BJ (cell line): ENCODE results near the gene E2F1. TPM values are rescaled to one million over a fixed set of nuclear protein-coding genes. Genes with fewer than 3 reads are reported as not detected.

ENCODE experiments used
- CTCF ChIA-PET: fragments of 350-600 bp; formaldehyde crosslinking; extraction: SDS; loops from one replicate; lab custom pipeline; 2021; ENCODE audit warnings: antibody characterized with exemption, inconsistent platforms; lab: Yijun Ruan, JAX
- POLR2A ChIA-PET: fragments of 300-600 bp; sonication (Branson Sonifier 250); formaldehyde crosslinking; extraction: SDS; loops from one replicate; lab custom pipeline; 2021; ENCODE audit warnings: antibody characterized with exemption; lab: Charles Lee
- DNase-seq: peaks from one replicate; pipeline ENCODE4 v3.0.0-alpha.2; 2011; ENCODE audit warnings: low read depth
- H3K27me3 ChIP-seq: 2 replicates; pipeline ENCODE4 v1.6.0; 2011; ENCODE audit warnings: low read length; ENCODE audit not compliant: control insufficient read depth, insufficient read depth
- H3K36me3 ChIP-seq: 2 replicates; pipeline ENCODE4 v1.5.1; 2011; ENCODE audit warnings: low read length; ENCODE audit not compliant: control insufficient read depth, insufficient read depth
- H3K4me3 ChIP-seq: 2 replicates; pipeline ENCODE4 v1.5.1; 2011; ENCODE audit warnings: low read depth, mild to moderate bottlenecking, control low read depth, low read length
- polyA plus RNA-seq: library from polyadenylated mRNA; depleted of rRNA; stranded (reverse); fragments of >200 nt; gene quantifications from 2 replicates; pipeline ENCODE4 v1.2.3, GENCODE V29; 2011
- TF ChIP-seq, protein P1 (sequence below): IDR thresholded peaks from 2 replicates; pipeline ENCODE4 v1.5.1; 2011; ENCODE audit warnings: low read depth, mild to moderate bottlenecking, control low read depth, inconsistent platforms, low read length, moderate library complexity; ENCODE audit not compliant: insufficient read depth

Gene E2F1
- polyA plus RNA-seq, 1 experiment, result 7.5 TPM

DNA sequence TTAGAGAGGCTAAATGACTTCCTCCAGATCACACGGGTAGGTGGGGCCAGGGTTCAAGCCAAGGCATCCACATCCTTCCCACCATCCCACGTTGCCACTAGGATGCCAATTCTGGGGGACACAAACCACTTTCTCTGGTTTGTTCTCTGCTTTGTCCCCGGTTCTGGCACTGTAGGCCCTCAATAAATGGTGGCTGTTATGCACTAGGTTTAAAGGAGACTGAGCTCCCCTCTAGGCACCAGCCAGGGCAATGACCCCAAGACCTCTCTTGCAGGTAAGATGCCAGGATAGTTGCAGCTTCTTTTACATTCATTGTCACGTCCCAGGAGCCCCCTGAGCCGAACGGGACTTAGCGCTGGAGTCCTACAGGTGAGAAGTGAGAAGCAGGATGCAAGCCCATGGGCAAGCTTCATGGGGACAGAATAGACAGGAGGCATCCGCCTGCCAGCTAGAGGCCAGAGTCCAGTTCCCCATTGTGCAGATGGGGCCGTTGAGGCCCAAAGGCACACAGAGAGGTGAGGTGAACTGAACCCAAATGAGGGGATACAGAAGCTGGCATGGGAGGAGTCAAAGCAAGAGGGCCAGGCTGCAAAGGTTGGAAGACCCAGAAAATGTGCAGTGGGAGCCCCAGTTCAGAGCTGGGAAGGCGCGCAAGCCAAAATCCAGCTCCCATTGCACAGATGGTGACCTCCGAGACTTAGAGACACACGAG is 33.2 kb upstream of the E2F1 start:
- H3K4me3 ChIP-seq, result peak overlapping the region; percentile 78
- TF ChIP-seq, protein P1, sequence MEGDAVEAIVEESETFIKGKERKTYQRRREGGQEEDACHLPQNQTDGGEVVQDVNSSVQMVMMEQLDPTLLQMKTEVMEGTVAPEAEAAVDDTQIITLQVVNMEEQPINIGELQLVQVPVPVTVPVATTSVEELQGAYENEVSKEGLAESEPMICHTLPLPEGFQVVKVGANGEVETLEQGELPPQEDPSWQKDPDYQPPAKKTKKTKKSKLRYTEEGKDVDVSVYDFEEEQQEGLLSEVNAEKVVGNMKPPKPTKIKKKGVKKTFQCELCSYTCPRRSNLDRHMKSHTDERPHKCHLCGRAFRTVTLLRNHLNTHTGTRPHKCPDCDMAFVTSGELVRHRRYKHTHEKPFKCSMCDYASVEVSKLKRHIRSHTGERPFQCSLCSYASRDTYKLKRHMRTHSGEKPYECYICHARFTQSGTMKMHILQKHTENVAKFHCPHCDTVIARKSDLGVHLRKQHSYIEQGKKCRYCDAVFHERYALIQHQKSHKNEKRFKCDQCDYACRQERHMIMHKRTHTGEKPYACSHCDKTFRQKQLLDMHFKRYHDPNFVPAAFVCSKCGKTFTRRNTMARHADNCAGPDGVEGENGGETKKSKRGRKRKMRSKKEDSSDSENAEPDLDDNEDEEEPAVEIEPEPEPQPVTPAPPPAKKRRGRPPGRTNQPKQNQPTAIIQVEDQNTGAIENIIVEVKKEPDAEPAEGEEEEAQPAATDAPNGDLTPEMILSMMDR, result no peak
- H3K36me3 ChIP-seq, result no peaks in the 10 kb centered on the region
- ChIA-PET CTCF (interaction anchor here (0.8 kb wide), 1 partner anchor 12 kb away, joined by 4 read pairs; the partner anchor contains the start of gene ZNF341), POLR2A (no interaction called here)
- no peak for DNase-seq
- no peaks in the 10 kb centered on the region for H3K27me3 ChIP-seq

DNA sequence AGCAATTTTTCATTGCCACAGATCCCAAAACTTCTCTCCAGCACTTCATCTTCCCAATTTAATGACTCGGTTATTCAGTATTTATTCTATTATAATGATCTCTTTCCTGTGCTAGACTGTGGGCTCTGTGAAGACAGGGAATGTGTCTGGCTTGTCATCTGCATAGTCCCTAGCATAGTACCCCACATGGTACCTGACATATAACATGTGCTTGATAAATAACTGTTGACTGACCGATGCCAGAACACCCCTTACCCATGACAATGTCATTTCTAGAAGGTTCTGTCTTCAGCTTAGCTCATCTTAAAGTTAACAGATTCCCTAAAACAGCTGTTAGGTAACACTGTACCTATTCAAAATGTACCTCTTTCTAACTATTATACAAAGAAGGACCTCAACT is 30.3 kb upstream of the E2F1 start:
- DNase-seq, result no peak
- no peak overlapping the region for H3K4me3 ChIP-seq

DNA sequence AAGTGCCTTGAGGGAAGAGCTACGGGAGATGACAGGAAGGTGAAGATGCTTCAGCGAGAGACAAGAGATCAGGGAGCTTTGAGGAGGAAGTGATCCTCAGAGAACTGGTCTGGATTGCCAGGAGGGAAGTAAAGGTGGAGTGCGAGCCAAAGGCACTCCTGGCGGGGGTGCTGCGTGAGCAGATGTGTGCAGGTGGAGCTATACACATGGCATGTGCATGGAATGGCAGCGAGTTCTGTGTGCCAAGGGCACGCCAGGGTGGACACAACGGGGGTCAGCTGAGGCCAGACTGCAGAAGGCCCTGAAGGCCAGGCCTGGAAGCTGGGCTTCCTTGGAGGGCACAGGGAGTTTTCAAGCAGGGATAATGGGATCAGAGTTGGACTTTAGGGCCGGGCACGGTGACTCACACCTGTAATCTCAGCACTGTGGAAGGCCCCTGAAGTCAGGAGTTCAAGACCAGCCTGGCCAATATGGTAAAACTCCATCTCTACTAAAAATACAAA is 27.7 kb upstream of the E2F1 start:
- TF ChIP-seq, protein P1, result no peak
- Histone ChIP-seq H3K36me3 (peaks cover 4% of the 10 kb centered on the region), H3K4me3 (no peak overlapping the region), H3K27me3 (no peaks in the 10 kb centered on the region)
- POLR2A ChIA-PET, result no interaction called here
- DNase-seq, result no peak
- CTCF ChIA-PET, result no interaction called here

More for the DNA sequence above, 30.3 kb upstream of the E2F1 start:
- no peaks in the 10 kb centered on the region for H3K27me3 ChIP-seq
- peaks cover 2% of the 10 kb centered on the region for H3K36me3 ChIP-seq
- TF ChIP-seq, protein P1, result no peak
- ChIA-PET POLR2A (interaction anchor here (0.6 kb wide), 1 partner anchor 15 kb away, joined by 3 read pairs; the partner anchor contains the start of gene ZNF341), CTCF (interaction anchor here (1.1 kb wide), 1 partner anchor 10 kb away, joined by 4 read pairs; no protein-coding TSS in a partner anchor)

DNA sequence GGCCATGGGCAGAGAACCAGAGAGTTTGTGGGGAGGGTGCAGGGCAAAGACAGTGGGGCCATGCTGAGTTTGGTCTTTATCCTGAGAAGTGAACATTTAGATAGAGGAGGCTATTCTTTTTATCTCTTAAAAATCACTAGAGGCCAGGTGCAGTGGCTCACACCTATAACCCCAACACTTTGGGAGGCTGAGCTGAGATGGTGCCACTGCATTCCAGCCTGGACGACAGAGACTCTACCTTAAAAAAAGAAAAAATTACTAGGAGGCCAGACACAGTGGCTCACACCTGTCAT is 25.2 kb upstream of the E2F1 start:
- DNase-seq, result no peak
- ChIA-PET POLR2A (no interaction called here), CTCF (no interaction called here)
- Histone ChIP-seq H3K36me3 (peaks cover 5% of the 10 kb centered on the region), H3K4me3 (no peak overlapping the region), H3K27me3 (no peaks in the 10 kb centered on the region)
- TF ChIP-seq, protein P1, result no peak

DNA sequence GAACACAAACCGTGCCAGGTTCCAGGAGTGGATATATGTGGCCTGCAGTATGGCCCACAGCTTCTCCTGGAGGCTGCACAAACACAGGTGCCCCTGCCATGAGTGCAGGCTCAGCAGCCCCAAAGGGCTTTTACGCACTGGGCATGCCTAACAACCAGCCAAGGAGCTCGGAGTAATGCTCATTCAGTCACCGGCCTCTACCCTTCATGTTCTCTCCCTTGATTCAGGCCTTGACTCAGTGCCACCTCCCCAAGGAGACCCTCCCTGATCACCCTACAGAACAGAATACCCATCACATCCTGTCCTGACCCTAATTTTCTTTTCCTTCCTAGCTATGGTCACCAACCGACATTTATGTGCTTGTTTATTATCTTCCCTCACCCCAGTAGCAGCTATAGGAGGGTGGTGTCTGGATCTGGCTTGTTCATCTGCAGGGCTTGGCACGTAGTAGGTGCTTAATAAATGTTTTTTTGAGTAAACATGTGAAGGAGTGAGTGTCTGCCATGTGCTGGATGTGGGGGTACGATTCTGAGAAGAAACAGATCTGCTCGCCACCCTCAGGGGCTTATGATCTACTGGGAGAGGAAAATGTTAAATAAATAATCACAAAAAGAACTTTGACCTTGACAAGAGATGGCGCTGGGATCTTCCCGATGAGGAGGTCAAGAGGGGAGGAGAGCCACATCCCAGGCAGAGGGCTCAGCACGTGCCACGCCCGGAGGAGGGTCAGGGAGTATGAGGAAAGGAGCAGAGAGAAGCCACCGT is 24.7 kb upstream of the E2F1 start:
- Histone ChIP-seq H3K27me3 (no peaks in the 10 kb centered on the region), H3K36me3 (peaks cover 5% of the 10 kb centered on the region), H3K4me3 (no peak overlapping the region)
- TF ChIP-seq, protein P1, result no peak
- ChIA-PET POLR2A (no interaction called here), CTCF (interaction anchor here (0.6 kb wide), 1 partner anchor 97 kb away, joined by 4 read pairs; no protein-coding TSS in a partner anchor)
- DNase-seq, result no peak
